Pancreas (tissue), 10 donors: Measurements from ENCODE around the gene SULT1A3. TPM values are rescaled to one million over a fixed set of nuclear protein-coding genes. Genes with fewer than 3 reads are reported as not detected.
"Not testable (repeated sequence)": the region's sequence is repeated elsewhere in the genome, so short reads cannot be mapped to it uniquely, and the experiment has no call there.

Experiments
- ATAC-seq, 4 donors: fragments of 200-7000 bp; cut with Tn5 transposase; one replicate each; pipeline versions ENCODE4 v1.8.0 to v1.9.1; 2020; ENCODE audit warnings: mild to moderate bottlenecking in 4 of 4, moderate library complexity in 4 of 4
- DNase-seq, 6 donors: peaks; one replicate each; pipeline ENCODE4 v3.0.0-alpha.2; 2020
- FAIRE-seq: peaks from 2 replicates; lab custom pipeline; 2012; peaks lifted over from hg19 to GRCh38; lab: Jason Lieb, UNC
- H3K27ac ChIP-seq, 4 donors: fragments of 200-600 bp; sonication (generic); 1 replicate in 3 of 4; 2 replicates in 1 of 4; pipeline versions ENCODE4 v1.5.0 to v1.8.0; 2020
- H3K27me3 ChIP-seq, 4 donors: fragments of 200-600 bp; one replicate each; pipeline ENCODE4 v1.8.0; 2021
- H3K36me3 ChIP-seq, 3 donors: fragments of 200-600 bp; sonication (generic) in 1 of 3; one replicate each; pipeline versions ENCODE4 v1.5.0 to v1.8.0; 2020 to 2021
- H3K4me1 ChIP-seq, 3 donors: fragments of 200-600 bp; one replicate each; pipeline ENCODE4 v1.8.0; 2021
- H3K4me3 ChIP-seq, 4 donors: fragments of 200-600 bp; sonication (generic) in 2 of 4; one replicate each; pipeline versions ENCODE4 v1.5.0 to v1.8.0; 2020 to 2021
- H3K9me3 ChIP-seq, 4 donors: fragments of 200-600 bp; one replicate each; pipeline ENCODE4 v1.8.0; 2021
- CTCF ChIP-seq, 4 donors: fragments of 200-600 bp; sonication (generic) in 3 of 4; IDR thresholded peaks; one replicate each; pipeline versions ENCODE4 v1.5.0 to v1.8.0; 2021; ENCODE audit warnings: antibody characterized with exemption in 4 of 4
- WGBS, 2 donors: extraction: QIAGEN DNeasy Blood & Tissue Kit; methylation state at CpG; one replicate each; pipeline ENCODE4 v1.1.7; 2013; 5-methylcytosine and 5-hydroxymethylcytosine counted together
- intact Hi-C, 3 donors: fragments of 100-400 bp; cut with DNase I; formaldehyde crosslinking; loops; one replicate each; pipeline versions ENCODE4 v1.11.1 to v1.14.2; 2022
- polyA plus RNA-seq, 2 donors: library from polyadenylated mRNA; stranded (reverse); fragments of 200-250 nt; gene quantifications; one replicate each; pipeline ENCODE4 v1.2.3, GENCODE V29; 2013
- total RNA-seq, 6 donors: library from RNA; stranded (reverse); fragmentation: NEBNext Ultra II Directional in 4 of 6; extraction: Animal tissue kit (Norgen Biotek cat#: 25700) in 4 of 6; gene quantifications; one replicate each; pipeline versions ENCODE4 v1.2.1 to v1.2.4, GENCODE V29; 2021 to 2023
- donor health status: healthy with polysubstance abuse.
- donor health status: DM: no; HTN: no; CAD: no; lungs with moderate emphysema.
- donor health status: DM: no; HTN: no; CAD: no.
- donor health status: control.
- donor health status: control.
- donor health status: Bipolar disorder and iron deficiency.
- donor health status: DM: yes; HTN: yes; CAD: no.
- donor health status: DM: no; HTN: no; CAD: no.
- donor health status: DM: no; HTN: no; CAD: no.
- donor health status: DM: yes; HTN: yes; CAD: no.

Gene SULT1A3
- total and polyA plus RNA-seq, 8 donors = 1.0 to 106 (median 5.7) TPM

- Histone ChIP-seq H3K4me1 (no peaks in the 10 kb centered on the region), H3K27me3 (no peaks in the 10 kb centered on the region), H3K36me3 (no peaks in the 10 kb centered on the region), H3K4me3 (peak overlapping the region in 1 of 4 donors; percentile 63), H3K27ac (no peak overlapping the region), H3K9me3 (no peaks in the 10 kb centered on the region)
- TF ChIP-seq CTCF (IDR thresholded peaks at IDR 0.05) = peak; percentile 18 to 57 (median 46)
- peak; percentile 18 to 59 (median 52) for ATAC-seq
- intact Hi-C loops = no loop called here
- WGBS, 2 donors = 40 to 45% methylated on average over 36 of the region's 36 CpGs
- FAIRE-seq = no peak
- DNase-seq = peak; percentile 49 to 89 (median 74)
These were observed 12.1 kb upstream of the SULT1A3 start for GRCh38 chr16:30186782-30187555.

- FAIRE-seq (no peak), DNase-seq (no peak), ATAC-seq (no peak)
- Histone ChIP-seq H3K27me3 (no peaks in the 10 kb centered on the region), H3K36me3 (no peaks in the 10 kb centered on the region), H3K27ac (no peak overlapping the region), H3K4me1 (no peaks in the 10 kb centered on the region), H3K9me3 (no peaks in the 10 kb centered on the region), H3K4me3 (no peak overlapping the region)
- WGBS, 2 donors = 64 to 78% methylated on average over 9 of the region's 9 CpGs
- no peak for TF ChIP-seq CTCF (IDR thresholded peaks at IDR 0.05)
- intact Hi-C loops = no loop called here
These were observed 11.5 kb upstream of the SULT1A3 start for GRCh38 chr16:30187556-30187865.

GRCh38 chr16:30187971-30188561, 11.0 kb upstream of the SULT1A3 start:
- TF ChIP-seq CTCF (IDR thresholded peaks at IDR 0.05) = no peak
- H3K27ac ChIP-seq = no peak overlapping the region
- H3K36me3 ChIP-seq = no peaks in the 10 kb centered on the region
- H3K9me3 ChIP-seq = no peaks in the 10 kb centered on the region
- H3K27me3 ChIP-seq = no peaks in the 10 kb centered on the region
- DNase-seq = peak in 3 of 6 donors; percentile 39 to 69 (median 56)
- intact Hi-C loops = no loop called here
- H3K4me1 ChIP-seq = no peaks in the 10 kb centered on the region
- FAIRE-seq = no peak
- no peak overlapping the region for H3K4me3 ChIP-seq
- no peak for ATAC-seq
- 87 to 90% methylated on average over 22 to 23 of the region's 23 CpGs for WGBS, 2 donors

- H3K4me3 ChIP-seq, H3K9me3 ChIP-seq, ATAC-seq, H3K27me3 ChIP-seq, H3K36me3 ChIP-seq, intact Hi-C loops, FAIRE-seq, H3K4me1 ChIP-seq, H3K27ac ChIP-seq: not testable (repeated sequence)
- 79 to 100% methylated on average over 3 of the region's 12 CpGs for WGBS, 2 donors
- peak in 1 of 6 donors; percentile 20 for DNase-seq
These were observed 7.9 kb upstream of the SULT1A3 start for GRCh38 chr16:30191158-30191557.

- DNase-seq = not testable (repeated sequence)
These were observed 6.0 kb upstream of the SULT1A3 start for GRCh38 chr16:30193098-30193497.

GRCh38 chr16:30193615-30194014, 5.4 kb upstream of the SULT1A3 start, which contains the start of the genes BOLA2B and SLX1A:
Gene BOLA2B, minus strand, starts transcription at chr16:30193666. Its CDS starts 71 bp downstream, at chr16:30193595.
Gene SLX1A, plus strand, starts transcription at chr16:30193875. Its CDS starts 210 bp downstream, at chr16:30194085.
- H3K27me3 ChIP-seq, H3K27ac ChIP-seq, H3K9me3 ChIP-seq, H3K4me1 ChIP-seq, intact Hi-C loops, H3K36me3 ChIP-seq, DNase-seq: not testable (repeated sequence)
- WGBS, 2 donors = no CpG with 5 or more reads among the region's 34 CpGs
- ATAC-seq = peak; percentile 91 to 97 (median 91)
- peak; percentile 94 for FAIRE-seq
- H3K4me3 ChIP-seq = peak within 1 kb of the TSS in 2 of 4 donors; percentile 25 to 38

More at GRCh38 chr16:30193098-30193497, 6.0 kb upstream of the SULT1A3 start:
- ATAC-seq = peak; percentile 25 to 52 (median 48)
- H3K9me3 ChIP-seq, H3K4me1 ChIP-seq, H3K36me3 ChIP-seq, H3K27me3 ChIP-seq, FAIRE-seq, H3K4me3 ChIP-seq, H3K27ac ChIP-seq, intact Hi-C loops: not testable (repeated sequence)
- no CpG with 5 or more reads among the region's 21 CpGs for WGBS, 2 donors

- FAIRE-seq, H3K27ac ChIP-seq, H3K36me3 ChIP-seq, H3K4me1 ChIP-seq, intact Hi-C loops, H3K9me3 ChIP-seq, H3K27me3 ChIP-seq: not testable (repeated sequence)
- DNase-seq (peak; percentile 17 to 76 (median 44)), ATAC-seq (peak; percentile 70 to 86 (median 76))
- peak overlapping the region in 2 of 4 donors; percentile 25 to 38 for H3K4me3 ChIP-seq
- 7 to 14% methylated on average over 10 to 18 of the region's 60 CpGs for WGBS, 2 donors
These were observed 4.7 kb upstream of the SULT1A3 start for GRCh38 chr16:30194172-30194925.

GRCh38 chr16:30197001-30197400, 2.1 kb upstream of the SULT1A3 start:
- H3K27ac ChIP-seq, ATAC-seq, H3K4me1 ChIP-seq, FAIRE-seq, H3K9me3 ChIP-seq, intact Hi-C loops, H3K4me3 ChIP-seq, H3K27me3 ChIP-seq, H3K36me3 ChIP-seq: not testable (repeated sequence)
- peak in 2 of 6 donors; percentile 31 to 37 for DNase-seq
- 34 to 91% methylated on average over 1 of the region's 2 CpGs for WGBS, 2 donors
